Cardiac muscle cell (in vitro differentiated cells and primary cell): ENCODE measurements around the gene MYADM. TPM values are rescaled to one million over a fixed set of nuclear protein-coding genes. Genes with fewer than 3 reads are reported as not detected.

ENCODE experiments used
- DNase-seq, 2 donors: peaks; one replicate each; pipeline versions ENCODE4 v3.0.0 to v3.0.0-alpha.2; 2010 to 2017; ENCODE audit warnings: low read depth in 1 of 2, low spot score in 1 of 2
- H3K27ac ChIP-seq: fragments of 200-600 bp; sonication (generic); 2 replicates; pipeline ENCODE4 v1.5.1; 2016
- H3K27me3 ChIP-seq: fragments of 200-600 bp; sonication (generic); 2 replicates; pipeline ENCODE4 v1.6.0; 2016; ENCODE audit warnings: control low read depth
- H3K36me3 ChIP-seq: fragments of 200-600 bp; sonication (generic); 2 replicates; pipeline ENCODE4 v1.5.1; 2016; ENCODE audit warnings: control low read depth
- H3K4me1 ChIP-seq: fragments of 200-600 bp; sonication (generic); 2 replicates; pipeline ENCODE4 v1.8.1; 2017; ENCODE audit warnings: low read depth, mild to moderate bottlenecking, mixed run types
- H3K4me3 ChIP-seq: fragments of 200-600 bp; sonication (generic); 2 replicates; pipeline ENCODE4 v1.5.1; 2016; ENCODE audit warnings: mild to moderate bottlenecking
- H3K9me3 ChIP-seq: fragments of 200-600 bp; sonication (generic); 2 replicates; pipeline ENCODE4 v1.5.1; 2017; ENCODE audit warnings: low read depth, mild to moderate bottlenecking, control low read depth
- polyA plus RNA-seq: library from polyadenylated mRNA; unstranded; fragments of >200 nt; fragmentation: Nextera tagmentation; extraction: Ambion mirVana; gene quantifications from 2 replicates; pipeline ENCODE4 v1.2.1, GENCODE V29; 2016
- total RNA-seq: library from RNA; depleted of rRNA; stranded (reverse); fragments of >200 nt; gene quantifications from 2 replicates; pipeline ENCODE4 v1.2.3, GENCODE V29; 2016
- TF ChIP-seq, protein P1 (sequence below): IDR thresholded peaks from 2 replicates; pipeline ENCODE4 v1.5.1; 2012; ENCODE audit warnings: low read depth, mild to moderate bottlenecking, low read length

The MYADM gene
- total and polyA plus RNA-seq, 2 experiments from 2014 or later = 150 to 166 TPM

- H3K27ac ChIP-seq = no peak overlapping the region
- H3K4me1 ChIP-seq = no peaks in the 10 kb centered on the region
- H3K36me3 ChIP-seq = peaks cover 13% of the 10 kb centered on the region
- H3K4me3 ChIP-seq = no peak overlapping the region
- TF ChIP-seq, protein P1, sequence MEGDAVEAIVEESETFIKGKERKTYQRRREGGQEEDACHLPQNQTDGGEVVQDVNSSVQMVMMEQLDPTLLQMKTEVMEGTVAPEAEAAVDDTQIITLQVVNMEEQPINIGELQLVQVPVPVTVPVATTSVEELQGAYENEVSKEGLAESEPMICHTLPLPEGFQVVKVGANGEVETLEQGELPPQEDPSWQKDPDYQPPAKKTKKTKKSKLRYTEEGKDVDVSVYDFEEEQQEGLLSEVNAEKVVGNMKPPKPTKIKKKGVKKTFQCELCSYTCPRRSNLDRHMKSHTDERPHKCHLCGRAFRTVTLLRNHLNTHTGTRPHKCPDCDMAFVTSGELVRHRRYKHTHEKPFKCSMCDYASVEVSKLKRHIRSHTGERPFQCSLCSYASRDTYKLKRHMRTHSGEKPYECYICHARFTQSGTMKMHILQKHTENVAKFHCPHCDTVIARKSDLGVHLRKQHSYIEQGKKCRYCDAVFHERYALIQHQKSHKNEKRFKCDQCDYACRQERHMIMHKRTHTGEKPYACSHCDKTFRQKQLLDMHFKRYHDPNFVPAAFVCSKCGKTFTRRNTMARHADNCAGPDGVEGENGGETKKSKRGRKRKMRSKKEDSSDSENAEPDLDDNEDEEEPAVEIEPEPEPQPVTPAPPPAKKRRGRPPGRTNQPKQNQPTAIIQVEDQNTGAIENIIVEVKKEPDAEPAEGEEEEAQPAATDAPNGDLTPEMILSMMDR = no peak
- no peaks in the 10 kb centered on the region for H3K27me3 ChIP-seq
- DNase-seq = no peak
- no peaks in the 10 kb centered on the region for H3K9me3 ChIP-seq
These were observed 3.8 kb downstream of the MYADM start for GRCh38 chr19:53871454-53871853.

- DNase-seq = no peak
- TF ChIP-seq, protein P1 = no peak
These were observed 5.1 kb downstream of the MYADM start for GRCh38 chr19:53872762-53873161.

GRCh38 chr19:53873773-53874605 is 6.3 kb downstream of the MYADM start:
- no peak for DNase-seq
- Histone ChIP-seq H3K27me3 (no peaks in the 10 kb centered on the region), H3K4me3 (no peak overlapping the region), H3K27ac (no peak overlapping the region), H3K9me3 (no peaks in the 10 kb centered on the region), H3K36me3 (peaks cover 13% of the 10 kb centered on the region), H3K4me1 (no peaks in the 10 kb centered on the region)
- TF ChIP-seq, protein P1 = no peak

More at GRCh38 chr19:53872762-53873161, 5.1 kb downstream of the MYADM start:
- H3K4me1 ChIP-seq = no peaks in the 10 kb centered on the region
- H3K4me3 ChIP-seq = no peak overlapping the region
- H3K36me3 ChIP-seq = peaks cover 13% of the 10 kb centered on the region
- H3K27me3 ChIP-seq = no peaks in the 10 kb centered on the region
- H3K27ac ChIP-seq = no peak overlapping the region
- H3K9me3 ChIP-seq = no peaks in the 10 kb centered on the region

GRCh38 chr19:53874606-53874990 is 6.9 kb downstream of the MYADM start:
- peaks cover 13% of the 10 kb centered on the region for H3K36me3 ChIP-seq
- no peaks in the 10 kb centered on the region for H3K27me3 ChIP-seq
- DNase-seq = no peak
- no peaks in the 10 kb centered on the region for H3K9me3 ChIP-seq
- no peak overlapping the region for H3K27ac ChIP-seq
- TF ChIP-seq, protein P1 = no peak
- H3K4me3 ChIP-seq = no peak overlapping the region
- H3K4me1 ChIP-seq = no peaks in the 10 kb centered on the region

DNA sequence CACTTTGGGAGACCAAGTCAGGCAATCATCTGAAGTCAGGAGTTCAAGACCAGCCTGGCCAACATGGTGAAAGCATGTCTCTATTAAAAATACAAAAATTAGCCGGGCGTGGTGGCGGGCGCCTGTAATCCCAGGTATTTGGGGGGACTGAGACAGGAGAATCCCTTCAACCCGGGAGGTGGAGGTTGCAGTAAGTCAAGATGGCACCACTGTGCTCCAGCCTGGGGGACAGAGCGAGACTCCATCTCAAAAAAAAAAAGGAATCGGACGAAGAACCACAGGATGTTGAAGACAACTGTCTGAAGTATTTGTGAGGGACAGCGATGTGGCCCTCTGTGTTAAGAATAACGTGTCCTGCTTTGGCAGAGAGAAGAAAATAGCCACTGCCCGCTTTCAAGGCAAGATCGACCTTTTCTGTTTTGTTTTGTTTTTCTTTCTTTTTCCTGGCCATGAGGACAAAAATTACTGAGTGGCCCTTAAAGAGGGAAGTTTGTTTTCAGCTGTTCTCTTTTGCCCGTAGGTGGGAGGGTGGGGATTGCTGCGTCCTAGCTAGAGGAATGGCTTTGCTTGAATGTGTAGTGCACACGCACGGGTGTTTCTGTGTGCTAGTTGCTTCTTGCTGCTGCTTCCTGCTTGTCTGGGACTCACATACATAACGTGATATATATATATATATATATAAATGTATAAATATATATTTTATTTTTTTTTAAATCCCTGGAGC is 8.1 kb downstream of the MYADM start:
- H3K36me3 ChIP-seq = peaks cover 13% of the 10 kb centered on the region
- no peak for DNase-seq
- peak overlapping the region; percentile 34 for H3K27ac ChIP-seq
- H3K27me3 ChIP-seq = no peaks in the 10 kb centered on the region
- TF ChIP-seq, protein P1 = no peak
- no peaks in the 10 kb centered on the region for H3K9me3 ChIP-seq
- H3K4me1 ChIP-seq = no peaks in the 10 kb centered on the region
- H3K4me3 ChIP-seq = no peak overlapping the region
